ENCODE results near the gene BPIFB1.

The BPIFB1 gene

GRCh38 chr20:33325350-33325749, 42.3 kb downstream of the BPIFB1 start:
- no peaks in the 10 kb centered on the region for H3K9me3 ChIP-seq
- no peak overlapping the region for H3K4me3 ChIP-seq (ENCODE audit: low read depth, low read length)
- no peak for DNase-seq
- no peaks in the 10 kb centered on the region for H3K36me3 ChIP-seq
- TF ChIP-seq CTCF (IDR thresholded peaks at IDR 0.05; ENCODE audit: low read depth, low read length) = no peak
- peaks cover 24% of the 10 kb centered on the region for H3K27me3 ChIP-seq
- H3K4me1 ChIP-seq = no peaks in the 10 kb centered on the region

GRCh38 chr20:33328157-33329137, 45.4 kb downstream of the BPIFB1 start:
- no peak overlapping the region for H3K4me3 ChIP-seq (ENCODE audit: low read depth, low read length)

GRCh38 chr20:33332905-33333456, 50.0 kb downstream of the BPIFB1 start:
- H3K4me3 ChIP-seq (ENCODE audit: low read depth, low read length) = no peak overlapping the region
- DNase-seq = no peak
- TF ChIP-seq CTCF (IDR thresholded peaks at IDR 0.05; ENCODE audit: low read depth, low read length) = no peak
- H3K36me3 ChIP-seq = no peaks in the 10 kb centered on the region
- no peaks in the 10 kb centered on the region for H3K9me3 ChIP-seq
- no peaks in the 10 kb centered on the region for H3K4me1 ChIP-seq
- H3K27me3 ChIP-seq = peaks cover 38% of the 10 kb centered on the region

More at GRCh38 chr20:33328157-33329137, 45.4 kb downstream of the BPIFB1 start:
- H3K4me1 ChIP-seq = no peaks in the 10 kb centered on the region
- H3K36me3 ChIP-seq = no peaks in the 10 kb centered on the region
- DNase-seq = no peak
- no peaks in the 10 kb centered on the region for H3K9me3 ChIP-seq
- no peak for TF ChIP-seq CTCF (IDR thresholded peaks at IDR 0.05; ENCODE audit: low read depth, low read length)
- peaks cover 41% of the 10 kb centered on the region for H3K27me3 ChIP-seq

DNA sequence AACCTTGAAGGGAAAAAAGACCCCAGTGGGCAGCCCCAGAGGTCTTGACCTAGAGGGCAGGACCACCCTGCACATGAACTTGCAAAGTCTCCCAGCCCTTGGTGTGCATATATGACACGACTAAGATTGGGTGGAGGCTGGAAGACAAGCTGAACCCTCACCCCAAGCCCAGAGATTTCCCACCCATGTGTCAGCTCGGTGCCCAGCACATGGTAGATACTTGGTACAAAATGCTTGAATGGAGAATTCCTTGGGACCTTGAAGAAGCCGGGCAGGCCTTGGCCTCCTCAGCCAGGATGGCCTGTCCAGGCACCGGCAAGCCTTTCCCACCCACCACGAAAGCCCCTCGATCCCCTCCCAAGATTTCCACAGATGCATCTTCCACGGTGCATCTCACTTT, 50.6 kb downstream of the BPIFB1 start:
- Histone ChIP-seq H3K4me1 (no peaks in the 10 kb centered on the region), H3K4me3 (ENCODE audit: low read depth, low read length) (no peak overlapping the region), H3K36me3 (no peaks in the 10 kb centered on the region), H3K27me3 (peaks cover 31% of the 10 kb centered on the region), H3K9me3 (no peaks in the 10 kb centered on the region)
- no peak for TF ChIP-seq CTCF (IDR thresholded peaks at IDR 0.05; ENCODE audit: low read depth, low read length)
- no peak for DNase-seq

- TF ChIP-seq CTCF (IDR thresholded peaks at IDR 0.05; ENCODE audit: low read depth, low read length) = no peak
- DNase-seq = no peak
- H3K4me1 ChIP-seq = no peaks in the 10 kb centered on the region
- no peak overlapping the region for H3K4me3 ChIP-seq (ENCODE audit: low read depth, low read length)
- H3K9me3 ChIP-seq = no peaks in the 10 kb centered on the region
- H3K36me3 ChIP-seq = no peaks in the 10 kb centered on the region
- H3K27me3 ChIP-seq = peaks cover 28% of the 10 kb centered on the region
Measured at GRCh38 chr20:33334111-33334510, 51.1 kb downstream of the BPIFB1 start.

DNA sequence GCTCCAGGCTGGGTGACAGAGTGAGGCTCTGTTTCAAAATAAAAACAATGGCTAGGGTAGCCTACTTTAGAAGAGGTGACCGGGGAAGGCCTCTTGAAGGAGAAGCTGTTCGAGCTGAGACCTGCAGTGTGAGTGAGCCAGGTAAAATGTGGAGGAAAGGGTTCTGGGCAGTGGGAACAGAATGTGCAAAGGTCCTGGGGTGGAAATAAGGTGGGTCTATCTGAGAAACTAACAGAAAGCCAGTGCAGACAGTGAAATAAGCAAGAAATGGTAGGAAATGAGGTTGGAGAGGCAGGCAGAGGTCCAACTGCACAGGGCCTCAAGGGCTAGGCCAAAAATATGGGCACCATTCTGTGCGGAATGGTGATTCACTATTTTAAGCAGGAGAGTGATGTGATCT, 53.4 kb downstream of the BPIFB1 start:
- DNase-seq = no peak
- Histone ChIP-seq H3K4me1 (no peaks in the 10 kb centered on the region), H3K4me3 (ENCODE audit: low read depth, low read length) (no peak overlapping the region), H3K36me3 (no peaks in the 10 kb centered on the region), H3K9me3 (no peaks in the 10 kb centered on the region), H3K27me3 (peaks cover 11% of the 10 kb centered on the region; the same call in 1 of the 2 replicates)
- TF ChIP-seq CTCF (IDR thresholded peaks at IDR 0.05; ENCODE audit: low read depth, low read length) = no peak

All from BE2C (cell line).